ENCODE measurements around the gene HECW1. TPM values are rescaled to one million over a fixed set of nuclear protein-coding genes. Genes with fewer than 3 reads are reported as not detected.

Gene HECW1
- total RNA-seq, 4 donors from 2014 or later = 0.09 to 0.32 (median 0.12) TPM

DNA sequence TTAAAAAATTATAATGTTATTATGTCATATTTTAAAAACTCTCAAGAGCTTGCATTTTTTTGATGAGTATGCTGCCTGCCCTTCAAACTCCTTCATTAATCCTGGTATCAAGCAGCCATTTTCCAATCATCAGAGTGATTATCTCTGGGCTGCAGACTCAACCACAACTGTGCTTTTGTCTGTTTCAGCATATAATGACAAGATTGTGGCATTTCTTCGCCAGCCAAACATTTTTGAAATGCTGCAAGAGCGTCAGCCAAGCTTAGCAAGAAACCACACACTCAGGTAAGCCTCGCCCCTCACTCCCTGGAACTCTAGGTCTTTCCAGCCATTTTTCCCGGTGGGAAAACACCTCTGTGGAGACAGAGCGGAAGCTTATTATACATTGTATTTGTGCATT lies 380.4 kb downstream of the HECW1 start:
- TF ChIP-seq, protein P1, sequence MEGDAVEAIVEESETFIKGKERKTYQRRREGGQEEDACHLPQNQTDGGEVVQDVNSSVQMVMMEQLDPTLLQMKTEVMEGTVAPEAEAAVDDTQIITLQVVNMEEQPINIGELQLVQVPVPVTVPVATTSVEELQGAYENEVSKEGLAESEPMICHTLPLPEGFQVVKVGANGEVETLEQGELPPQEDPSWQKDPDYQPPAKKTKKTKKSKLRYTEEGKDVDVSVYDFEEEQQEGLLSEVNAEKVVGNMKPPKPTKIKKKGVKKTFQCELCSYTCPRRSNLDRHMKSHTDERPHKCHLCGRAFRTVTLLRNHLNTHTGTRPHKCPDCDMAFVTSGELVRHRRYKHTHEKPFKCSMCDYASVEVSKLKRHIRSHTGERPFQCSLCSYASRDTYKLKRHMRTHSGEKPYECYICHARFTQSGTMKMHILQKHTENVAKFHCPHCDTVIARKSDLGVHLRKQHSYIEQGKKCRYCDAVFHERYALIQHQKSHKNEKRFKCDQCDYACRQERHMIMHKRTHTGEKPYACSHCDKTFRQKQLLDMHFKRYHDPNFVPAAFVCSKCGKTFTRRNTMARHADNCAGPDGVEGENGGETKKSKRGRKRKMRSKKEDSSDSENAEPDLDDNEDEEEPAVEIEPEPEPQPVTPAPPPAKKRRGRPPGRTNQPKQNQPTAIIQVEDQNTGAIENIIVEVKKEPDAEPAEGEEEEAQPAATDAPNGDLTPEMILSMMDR (IDR thresholded peaks at IDR 0.05) = no peak
- DNase-seq (ENCODE audit: low spot score) (no peak), ATAC-seq (ENCODE audit: low FRiP score) (no peak)

DNA sequence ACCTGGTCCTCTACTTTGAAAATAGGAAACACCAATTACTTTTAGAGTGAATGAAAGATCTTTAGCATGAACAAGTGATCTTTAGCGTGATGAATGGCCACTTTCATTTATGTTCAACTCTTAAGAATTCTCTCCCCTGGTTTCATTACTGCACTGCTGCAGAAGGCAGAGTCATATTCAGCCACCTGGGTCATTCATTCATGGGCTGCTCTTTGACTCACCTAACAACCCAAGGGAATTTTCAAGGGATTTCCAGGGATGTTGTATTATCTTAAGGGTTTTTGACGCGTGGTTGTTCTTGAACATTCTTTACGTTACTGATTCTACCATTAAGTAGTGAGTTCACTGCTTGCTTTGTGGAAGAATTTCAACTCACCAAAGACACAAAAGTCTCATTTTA lies 383.1 kb downstream of the HECW1 start:
- ATAC-seq (ENCODE audit: low FRiP score) = no peak
- no peak for DNase-seq (ENCODE audit: low spot score)
- TF ChIP-seq, protein P1 (IDR thresholded peaks at IDR 0.05) = no peak

DNA sequence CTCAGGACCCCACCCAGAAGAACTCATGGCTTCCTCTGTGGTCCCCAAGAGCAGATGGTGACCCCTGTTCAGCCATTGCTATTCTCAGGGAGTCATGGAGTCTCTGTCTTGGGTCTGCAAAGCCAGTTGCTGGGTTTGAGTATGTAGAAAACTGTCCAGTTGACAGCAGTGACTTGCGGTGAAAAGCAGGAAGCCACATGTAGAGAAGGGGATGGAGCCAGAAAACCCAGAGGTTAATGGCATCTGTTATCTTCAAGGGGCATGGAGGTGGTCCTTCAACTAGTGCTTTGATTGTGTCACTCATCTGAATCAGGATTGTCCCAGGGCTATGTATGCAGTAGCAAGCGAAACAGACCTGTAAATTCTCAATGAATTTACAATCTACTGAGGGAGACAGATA lies 384.1 kb downstream of the HECW1 start:
- DNase-seq (ENCODE audit: low spot score) = no peak
- TF ChIP-seq, protein P1 (IDR thresholded peaks at IDR 0.05) = no peak

DNA sequence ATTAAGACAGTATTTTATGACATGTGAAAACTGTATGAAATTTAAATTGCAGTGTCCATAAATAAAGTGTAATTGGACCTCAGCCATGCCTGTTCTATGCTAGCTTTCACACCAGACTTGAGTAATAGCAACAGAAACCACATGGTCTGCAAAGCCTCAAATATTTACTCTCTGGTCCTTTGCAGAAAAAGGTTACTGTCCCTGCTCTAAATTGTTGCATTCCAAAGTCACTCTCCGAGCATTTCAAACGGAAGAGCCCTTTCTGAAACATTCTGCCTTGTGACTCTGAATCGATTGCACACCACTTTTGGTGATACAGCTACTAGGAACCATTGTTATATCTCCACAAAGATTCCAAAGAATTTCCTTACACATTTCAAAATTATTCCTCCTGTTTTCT lies 389.4 kb downstream of the HECW1 start:
- no peak for ATAC-seq (ENCODE audit: low FRiP score)
- DNase-seq (ENCODE audit: low spot score) = no peak
- TF ChIP-seq, protein P1 (IDR thresholded peaks at IDR 0.05) = no peak

More for the DNA sequence above, 384.1 kb downstream of the HECW1 start:
- no peak for ATAC-seq (ENCODE audit: low FRiP score)

DNA sequence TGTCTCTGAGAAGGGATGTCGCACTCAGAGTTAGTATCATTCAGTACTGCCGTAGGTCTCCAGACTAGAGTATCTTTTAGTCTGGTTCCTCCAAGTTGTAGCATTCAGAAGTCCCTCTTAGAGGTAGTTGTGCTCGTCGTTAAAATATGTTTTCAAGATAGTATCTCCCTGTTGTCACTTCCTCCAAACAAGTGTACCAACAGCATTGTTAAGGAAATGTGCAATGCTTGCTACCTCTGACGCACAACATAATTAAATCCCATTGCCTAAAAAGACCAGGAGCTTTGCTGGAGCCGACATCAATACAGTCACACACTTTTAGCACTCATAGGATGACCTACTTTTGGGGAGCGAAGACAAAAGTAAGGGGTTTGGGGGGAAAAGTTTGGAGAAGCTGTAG lies 390.5 kb downstream of the HECW1 start:
- ATAC-seq (ENCODE audit: low FRiP score) = no peak
- no peak for DNase-seq (ENCODE audit: low spot score)
- TF ChIP-seq, protein P1 (IDR thresholded peaks at IDR 0.05) = no peak

DNA sequence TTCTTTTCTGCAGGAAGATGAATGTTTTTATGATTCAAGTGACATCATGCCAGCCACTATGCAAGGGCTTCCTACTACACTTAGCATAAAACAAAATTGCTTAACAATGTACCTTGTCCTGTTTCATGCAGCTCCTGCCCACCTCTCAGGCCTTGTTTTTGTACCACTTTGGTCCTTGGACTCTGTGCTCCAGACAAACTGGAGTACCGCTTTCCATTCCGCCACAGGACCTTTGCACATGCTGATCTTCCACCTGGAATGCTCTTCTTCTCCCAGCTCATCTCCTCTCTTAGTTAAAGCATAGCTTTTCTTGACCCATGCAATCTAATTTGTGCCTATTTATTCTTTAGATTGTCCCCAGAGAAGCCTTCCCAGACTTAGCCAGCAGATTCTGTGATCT lies 393.0 kb downstream of the HECW1 start:
- TF ChIP-seq, protein P1 (IDR thresholded peaks at IDR 0.05) = no peak
- ATAC-seq (ENCODE audit: low FRiP score) = no peak
- no peak for DNase-seq (ENCODE audit: low spot score)

DNA sequence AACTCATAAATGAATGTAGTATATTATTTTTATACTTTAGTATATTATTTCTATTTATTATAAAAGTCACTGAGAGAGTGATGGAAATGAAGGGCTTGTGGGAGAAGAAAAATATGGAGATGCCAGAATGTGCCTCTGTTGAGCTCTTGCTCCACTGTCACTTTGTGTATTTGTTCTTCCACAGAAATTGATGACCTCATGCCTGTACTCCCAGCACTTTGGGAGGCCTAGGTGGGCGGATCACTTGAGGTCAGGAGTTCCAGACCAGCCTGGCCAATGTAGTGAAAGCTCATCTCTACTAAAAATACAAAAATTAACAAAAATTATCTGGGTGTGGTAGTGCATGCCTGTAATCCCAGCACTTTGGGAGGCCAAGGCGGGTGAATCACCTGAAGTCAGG lies 394.0 kb downstream of the HECW1 start:
- TF ChIP-seq, protein P1 (IDR thresholded peaks at IDR 0.05) = no peak
- ATAC-seq (ENCODE audit: low FRiP score) (no peak), DNase-seq (ENCODE audit: low spot score) (no peak)
